Effector memory CD4-positive, alpha-beta T cell (primary cell): ENCODE measurements around the gene MBD3L3.
A peak's percentile ranks its signal among the peaks of the same experiment; 100 is the strongest.
"Not testable (repeated sequence)": the region's sequence is repeated elsewhere in the genome, so short reads cannot be mapped to it uniquely, and the experiment has no call there.

Experiments
- DNase-seq, 3 donors: peaks; one replicate each; pipeline ENCODE4 v3.0.0-alpha.2; 2020
- H3K27ac ChIP-seq: 2 replicates; pipeline ENCODE4 v1.7.0; 2013; ENCODE audit warnings: mild to moderate bottlenecking, low read length, moderate library complexity; ENCODE audit not compliant: insufficient read depth, poor library complexity, severe bottlenecking
- H3K27me3 ChIP-seq: replicated peaks from 2 replicates; pipeline ENCODE4 v1.7.0; 2013; ENCODE audit warnings: mild to moderate bottlenecking, low read length; ENCODE audit not compliant: insufficient read depth, control insufficient read depth, poor library complexity, severe bottlenecking
- H3K36me3 ChIP-seq: 2 replicates; pipeline ENCODE4 v1.7.0; 2013; ENCODE audit warnings: mild to moderate bottlenecking, low read length, moderate library complexity; ENCODE audit not compliant: control insufficient read depth, insufficient read depth
- H3K4me1 ChIP-seq: 2 replicates; pipeline ENCODE4 v1.7.0; 2013; ENCODE audit warnings: low read length, mild to moderate bottlenecking; ENCODE audit not compliant: control insufficient read depth, insufficient read depth, poor library complexity, severe bottlenecking
- H3K4me3 ChIP-seq: 2 replicates; pipeline ENCODE4 v1.7.0; 2013; ENCODE audit warnings: low read length, low read depth, mild to moderate bottlenecking; ENCODE audit not compliant: insufficient read depth, poor library complexity, severe bottlenecking
- H3K9me3 ChIP-seq: 2 replicates; pipeline ENCODE4 v1.7.0; 2013; ENCODE audit warnings: mild to moderate bottlenecking, low read length, moderate library complexity; ENCODE audit not compliant: control insufficient read depth

Gene MBD3L3

GRCh38 chr19:7041563-7041962, 16.9 kb downstream of the MBD3L3 start:
- H3K27me3 ChIP-seq, H3K9me3 ChIP-seq, H3K4me1 ChIP-seq, H3K36me3 ChIP-seq, H3K27ac ChIP-seq, H3K4me3 ChIP-seq, DNase-seq: not testable (repeated sequence)

- not testable (repeated sequence) for H3K4me1 ChIP-seq, H3K9me3 ChIP-seq, H3K27me3 ChIP-seq, H3K27ac ChIP-seq, DNase-seq, H3K36me3 ChIP-seq, H3K4me3 ChIP-seq
Measured at GRCh38 chr19:7040079-7040478, 18.4 kb downstream of the MBD3L3 start, which contains the start of gene MBD3L4. Gene MBD3L4, minus strand, starts transcription at chr19:7040179. Its CDS starts 35 bp downstream, at chr19:7040144.

- not testable (repeated sequence) for DNase-seq, H3K27me3 ChIP-seq, H3K9me3 ChIP-seq, H3K36me3 ChIP-seq, H3K4me1 ChIP-seq, H3K4me3 ChIP-seq, H3K27ac ChIP-seq
Measured at GRCh38 chr19:7030278-7030677, 28.2 kb downstream of the MBD3L3 start, which contains the start of gene MBD3L5. Gene MBD3L5, plus strand, starts transcription at chr19:7030578. Its CDS starts 34 bp downstream, at chr19:7030612.

GRCh38 chr19:7028790-7029189, 29.7 kb downstream of the MBD3L3 start:
- H3K27me3 ChIP-seq, H3K4me3 ChIP-seq, H3K36me3 ChIP-seq, DNase-seq, H3K4me1 ChIP-seq, H3K9me3 ChIP-seq, H3K27ac ChIP-seq: not testable (repeated sequence)

GRCh38 chr19:7021331-7021730, 37.1 kb downstream of the MBD3L3 start, which contains the start of gene MBD3L2B:
Gene MBD3L2B, minus strand, starts transcription at chr19:7021431. Its CDS starts 34 bp downstream, at chr19:7021397.
- H3K27me3 ChIP-seq, H3K27ac ChIP-seq, H3K9me3 ChIP-seq, H3K36me3 ChIP-seq, H3K4me1 ChIP-seq, H3K4me3 ChIP-seq, DNase-seq: not testable (repeated sequence)

- H3K9me3 ChIP-seq, result no peaks in the 10 kb centered on the region
- no peak overlapping the region for H3K27ac ChIP-seq
- DNase-seq, result no peak
- H3K36me3 ChIP-seq, result no peaks in the 10 kb centered on the region
- H3K4me1 ChIP-seq, result no peaks in the 10 kb centered on the region
- H3K27me3 ChIP-seq, result no peaks in the 10 kb centered on the region
- H3K4me3 ChIP-seq, result no peak overlapping the region
Measured at GRCh38 chr19:7018828-7019227, 39.6 kb downstream of the MBD3L3 start.

- Histone ChIP-seq H3K4me3 (no peak overlapping the region), H3K27ac (peak overlapping the region; percentile 11), H3K36me3 (no peaks in the 10 kb centered on the region), H3K27me3 (no peaks in the 10 kb centered on the region), H3K4me1 (peaks cover 12% of the 10 kb centered on the region), H3K9me3 (no peaks in the 10 kb centered on the region)
- no peak for DNase-seq
Measured at GRCh38 chr19:7013678-7014077, 44.8 kb downstream of the MBD3L3 start.

- Histone ChIP-seq H3K36me3 (no peaks in the 10 kb centered on the region), H3K27me3 (no peaks in the 10 kb centered on the region), H3K9me3 (no peaks in the 10 kb centered on the region), H3K4me3 (no peak overlapping the region), H3K27ac (no peak overlapping the region), H3K4me1 (peaks cover 19% of the 10 kb centered on the region)
- DNase-seq, result no peak
Measured at GRCh38 chr19:7010722-7011593, 47.5 kb downstream of the MBD3L3 start.

GRCh38 chr19:7007859-7008258, 50.6 kb downstream of the MBD3L3 start:
- Histone ChIP-seq H3K4me3 (no peak overlapping the region), H3K27ac (no peak overlapping the region), H3K27me3 (no peaks in the 10 kb centered on the region), H3K36me3 (no peaks in the 10 kb centered on the region), H3K4me1 (peaks cover 19% of the 10 kb centered on the region), H3K9me3 (no peaks in the 10 kb centered on the region)
- DNase-seq, result no peak
